ENCODE data around the gene PTPRM.

PTPRM gene

DNA sequence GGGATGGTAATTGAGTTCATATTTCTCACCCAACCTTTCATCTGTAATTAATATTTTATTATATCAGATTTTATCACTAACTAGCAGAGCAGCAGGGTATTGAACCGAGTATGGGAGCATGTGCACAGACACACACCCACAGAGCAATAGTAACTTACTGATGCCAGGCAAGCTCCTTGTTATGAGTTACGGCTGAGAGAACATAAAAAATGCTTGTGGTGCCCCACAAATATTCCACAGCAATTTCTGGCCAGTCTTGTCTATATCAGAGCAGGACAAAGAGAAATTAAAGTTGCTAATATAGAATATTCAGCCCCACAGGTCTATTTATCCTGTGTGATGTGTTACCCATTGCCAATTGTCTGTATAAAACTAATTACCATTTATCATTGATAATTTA is 540.3 kb downstream of the PTPRM start:
- no peak for DNase-seq (ENCODE audit: low read depth in 2 of 2)

GRCh38 chr18:8114480-8114879 is 547.4 kb downstream of the PTPRM start:
- DNase-seq (ENCODE audit: low read depth in 2 of 2): no peak

- no peak for DNase-seq (ENCODE audit: low read depth in 2 of 2)
Observed at GRCh38 chr18:8116341-8117005, 549.4 kb downstream of the PTPRM start.

DNA sequence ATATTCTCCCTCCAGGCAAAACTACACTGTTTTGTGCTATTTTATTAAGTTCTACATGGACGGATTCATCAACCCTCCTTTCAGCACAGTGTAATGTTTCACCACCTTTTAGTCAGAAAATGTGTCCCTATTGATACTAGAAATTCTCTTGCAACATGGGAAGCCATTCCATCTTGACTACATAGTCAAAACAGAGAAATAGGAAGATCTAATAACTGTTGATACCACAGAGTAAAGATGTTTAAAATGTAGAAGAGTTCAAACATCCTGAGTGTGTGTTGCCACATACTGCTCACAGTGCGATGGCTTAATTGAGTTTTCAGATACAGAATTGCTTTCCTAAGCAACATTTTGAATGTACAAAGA is 549.9 kb downstream of the PTPRM start:
- DNase-seq (ENCODE audit: low read depth in 2 of 2): no peak

GRCh38 chr18:8121101-8121500 is 554.0 kb downstream of the PTPRM start:
- DNase-seq (ENCODE audit: low read depth in 2 of 2): no peak

GRCh38 chr18:8121942-8122480 is 554.9 kb downstream of the PTPRM start:
- no peak for DNase-seq (ENCODE audit: low read depth in 2 of 2)

DNA sequence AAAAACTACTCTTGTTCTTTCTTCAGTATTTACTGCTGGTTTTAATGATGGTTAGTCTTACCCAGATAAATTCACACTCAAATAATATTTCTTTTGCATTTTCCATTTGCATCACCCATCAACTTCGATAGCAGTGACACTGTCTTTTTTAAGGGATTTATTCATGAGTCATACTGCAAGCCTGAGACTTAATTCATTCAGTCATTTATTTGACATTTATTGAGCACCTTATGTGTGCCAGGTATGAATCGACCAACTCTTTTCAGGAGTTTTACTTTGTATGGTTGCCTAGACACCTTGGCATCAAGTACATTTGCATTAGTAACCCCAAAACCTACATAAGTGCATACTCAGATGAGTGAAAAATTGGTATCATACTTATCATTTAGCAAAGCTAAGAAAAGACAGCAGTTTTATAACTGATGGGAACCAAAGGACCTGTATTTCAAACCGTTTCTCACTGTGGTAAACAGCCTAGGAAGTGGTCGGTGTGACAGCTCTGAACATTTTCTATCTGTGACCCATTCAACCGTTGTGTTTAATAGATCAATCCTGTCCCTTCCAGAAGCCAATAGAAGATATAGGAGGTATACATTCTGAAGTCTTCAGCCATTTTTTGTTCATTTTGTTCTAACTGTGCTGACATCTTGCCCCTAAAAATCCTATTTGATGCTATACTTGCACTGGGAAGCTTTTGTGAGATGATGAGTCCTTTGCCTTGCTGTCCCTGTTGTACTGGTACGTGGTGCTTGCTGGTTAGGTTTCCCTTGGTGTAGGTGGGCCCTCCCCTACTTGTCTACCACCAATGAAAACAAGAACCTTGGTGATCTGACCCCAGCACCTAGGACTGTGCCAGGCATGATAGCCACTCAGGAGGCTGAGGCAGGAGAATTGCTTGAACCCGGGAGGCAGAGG is 557.4 kb downstream of the PTPRM start:
- no peak for DNase-seq (ENCODE audit: low read depth in 2 of 2)

GRCh38 chr18:8130096-8130495 is 563.0 kb downstream of the PTPRM start:
- DNase-seq (ENCODE audit: low read depth in 2 of 2): no peak

DNA sequence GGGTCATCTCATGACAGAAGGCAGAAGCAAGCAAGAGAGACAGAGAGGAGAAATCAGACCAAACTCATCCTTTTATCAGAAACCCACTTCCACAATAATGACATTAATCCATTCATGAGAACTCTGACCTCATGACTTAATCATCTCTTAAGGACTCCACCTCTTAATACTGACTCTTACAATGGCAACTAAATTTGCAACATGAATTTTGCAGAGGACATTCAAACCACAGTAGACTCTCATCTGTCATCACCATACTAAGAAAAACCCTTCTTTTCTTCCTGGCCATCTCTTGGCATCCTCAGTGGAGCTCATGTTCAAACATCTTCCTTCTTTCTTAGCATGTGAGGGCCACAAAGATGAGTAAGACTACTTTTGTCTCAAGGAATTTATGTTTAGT is 565.9 kb downstream of the PTPRM start:
- DNase-seq (ENCODE audit: low read depth in 2 of 2): no peak

- DNase-seq (ENCODE audit: low read depth in 2 of 2): no peak
Observed at GRCh38 chr18:8133888-8134287, 566.8 kb downstream of the PTPRM start.

DNA sequence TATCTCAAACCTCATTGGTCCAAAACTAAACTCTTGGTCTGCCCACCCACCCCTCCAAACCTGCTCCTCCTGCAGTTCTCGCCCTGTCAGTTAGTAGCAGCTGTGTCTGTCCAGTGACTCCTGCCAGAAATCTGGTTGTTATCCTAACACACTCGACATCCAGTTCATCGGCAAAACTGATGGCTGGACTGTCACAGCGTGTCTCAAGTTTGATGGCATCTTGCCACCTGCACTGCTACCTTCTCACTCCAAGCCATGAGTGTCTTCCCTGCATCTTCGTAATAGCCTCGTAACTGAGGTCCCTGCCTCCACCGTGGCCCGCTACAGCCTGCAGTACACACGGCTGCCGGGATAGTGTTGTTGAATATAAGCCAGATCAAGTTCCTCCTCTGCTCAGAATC is 572.0 kb downstream of the PTPRM start:
- DNase-seq (ENCODE audit: low read depth in 2 of 2): no peak

- DNase-seq (ENCODE audit: low read depth in 2 of 2): no peak
Observed at GRCh38 chr18:8139891-8140406, 572.8 kb downstream of the PTPRM start.

- DNase-seq (ENCODE audit: low read depth in 2 of 2): no peak
Observed at GRCh38 chr18:8140841-8141501, 573.9 kb downstream of the PTPRM start.

DNA sequence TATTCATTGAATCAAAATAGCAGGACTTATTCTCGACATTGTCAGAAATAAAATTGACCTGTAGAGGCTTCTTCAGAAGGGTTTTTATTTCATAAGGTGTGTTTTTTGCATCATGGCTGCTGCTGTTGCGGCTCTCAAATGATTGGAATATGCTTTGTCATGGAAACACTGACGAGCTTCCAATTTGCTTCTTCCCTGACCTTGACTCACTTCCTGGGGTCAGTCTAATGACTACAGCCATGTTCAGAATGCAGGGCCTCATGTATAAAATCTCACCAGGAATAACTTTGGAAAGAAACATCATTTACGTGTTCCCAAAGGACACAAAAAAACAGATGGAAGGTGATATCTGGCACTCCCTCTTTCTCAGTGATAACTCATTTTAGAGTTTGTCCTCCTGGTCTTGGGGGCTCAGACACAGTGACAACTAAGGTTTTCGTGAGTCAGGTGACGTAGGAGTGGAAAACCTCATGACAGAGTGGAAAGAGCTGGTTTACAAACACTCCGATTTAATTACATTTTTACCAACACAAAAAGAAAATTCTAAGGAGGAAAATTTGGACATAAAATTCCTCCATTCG is 575.1 kb downstream of the PTPRM start:
- no peak for DNase-seq (ENCODE audit: low read depth in 2 of 2)

DNA sequence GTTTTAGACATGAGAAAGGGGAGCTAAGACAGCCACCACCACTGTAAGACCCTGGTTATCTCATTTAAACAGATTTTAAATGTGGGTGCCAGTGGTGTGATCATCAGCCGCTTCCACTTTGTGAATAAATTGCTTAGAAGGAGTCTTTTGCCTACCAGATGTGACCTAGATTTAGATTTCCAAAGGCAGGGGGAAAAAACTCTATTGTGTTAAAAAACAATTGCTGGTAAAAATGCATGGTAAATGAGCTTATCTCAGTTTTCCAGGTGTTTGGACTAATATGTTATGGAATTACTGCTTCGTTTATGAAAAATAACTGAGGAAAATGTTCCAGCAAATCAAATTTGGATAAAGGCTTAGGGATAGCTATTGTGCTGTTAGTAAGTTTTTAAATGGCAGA is 575.8 kb downstream of the PTPRM start:
- DNase-seq (ENCODE audit: low read depth in 2 of 2): no peak

DNA sequence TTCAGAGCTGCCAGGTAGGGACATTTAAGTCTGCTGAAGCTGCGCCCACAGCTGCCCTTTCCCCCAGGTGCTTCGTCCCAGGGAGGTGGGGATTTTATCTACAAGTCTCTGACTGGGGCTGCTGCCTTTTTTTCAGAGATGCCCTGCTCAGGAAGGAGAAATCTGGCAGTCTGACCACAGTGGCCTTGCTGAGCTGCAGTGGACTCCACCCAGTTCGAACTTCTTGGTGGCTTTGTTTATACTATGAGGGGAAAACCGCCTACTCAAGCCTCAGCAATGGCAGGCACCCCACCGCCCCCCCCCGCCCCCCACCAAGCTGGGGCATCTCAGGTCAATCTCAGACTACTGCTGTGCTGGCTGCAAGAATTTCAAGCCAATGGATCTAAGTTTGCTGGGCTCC is 584.1 kb downstream of the PTPRM start:
- DNase-seq (ENCODE audit: low read depth in 2 of 2): no peak

DNA sequence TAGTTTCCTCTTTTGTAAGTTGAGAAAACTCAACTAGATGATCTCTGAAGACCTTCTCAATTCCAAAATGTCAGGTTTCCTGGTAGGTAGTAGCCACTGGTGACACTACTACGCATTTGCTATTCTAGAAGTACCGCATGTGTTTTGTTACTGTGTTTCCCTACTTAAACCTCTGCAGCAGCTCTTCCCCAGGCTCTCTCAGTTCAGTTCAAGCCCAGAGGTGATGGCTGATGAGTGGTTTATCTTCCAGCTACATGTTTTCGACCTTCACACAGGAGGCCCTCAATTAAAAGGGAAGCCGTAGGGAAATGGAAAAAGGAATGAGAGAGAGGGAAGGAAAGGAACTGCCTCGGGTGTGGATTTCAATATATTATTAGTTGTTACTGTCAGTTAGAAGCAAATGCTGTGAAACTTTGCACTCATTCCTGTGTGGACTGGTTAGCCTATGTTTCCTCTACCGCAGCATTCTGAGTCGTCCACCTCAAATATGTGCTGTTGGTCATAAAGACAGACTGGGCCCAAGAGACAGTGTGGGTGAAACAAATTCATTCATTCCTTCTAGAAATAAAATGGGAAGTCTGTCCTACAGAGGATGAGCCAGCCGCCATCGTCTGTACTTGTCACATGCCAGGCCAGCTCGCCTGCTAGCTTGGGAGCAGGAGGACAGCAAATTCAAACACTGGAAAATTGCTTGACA is 586.9 kb downstream of the PTPRM start:
- DNase-seq (ENCODE audit: low read depth in 2 of 2): no peak

DNA sequence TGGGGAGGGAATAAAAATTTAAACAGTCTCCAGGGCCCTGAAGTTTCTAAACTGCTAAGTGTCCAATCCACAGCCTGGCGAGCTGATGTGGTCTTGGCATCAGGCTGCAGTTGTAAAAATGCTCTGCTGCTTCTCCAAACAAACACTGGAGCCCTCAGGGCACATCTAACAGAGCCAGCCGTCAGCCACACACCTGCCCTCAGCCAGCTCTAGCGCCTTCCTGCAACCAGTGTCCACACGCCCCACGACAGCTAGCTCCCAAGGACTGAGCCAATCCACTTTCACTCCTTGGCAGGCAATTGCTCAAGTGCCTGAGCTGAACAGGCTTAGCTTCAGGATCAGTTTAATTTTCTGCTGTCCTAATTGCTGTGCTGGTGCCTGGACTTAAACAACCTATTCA is 595.7 kb downstream of the PTPRM start:
- DNase-seq (ENCODE audit: low read depth in 2 of 2): no peak

DNA sequence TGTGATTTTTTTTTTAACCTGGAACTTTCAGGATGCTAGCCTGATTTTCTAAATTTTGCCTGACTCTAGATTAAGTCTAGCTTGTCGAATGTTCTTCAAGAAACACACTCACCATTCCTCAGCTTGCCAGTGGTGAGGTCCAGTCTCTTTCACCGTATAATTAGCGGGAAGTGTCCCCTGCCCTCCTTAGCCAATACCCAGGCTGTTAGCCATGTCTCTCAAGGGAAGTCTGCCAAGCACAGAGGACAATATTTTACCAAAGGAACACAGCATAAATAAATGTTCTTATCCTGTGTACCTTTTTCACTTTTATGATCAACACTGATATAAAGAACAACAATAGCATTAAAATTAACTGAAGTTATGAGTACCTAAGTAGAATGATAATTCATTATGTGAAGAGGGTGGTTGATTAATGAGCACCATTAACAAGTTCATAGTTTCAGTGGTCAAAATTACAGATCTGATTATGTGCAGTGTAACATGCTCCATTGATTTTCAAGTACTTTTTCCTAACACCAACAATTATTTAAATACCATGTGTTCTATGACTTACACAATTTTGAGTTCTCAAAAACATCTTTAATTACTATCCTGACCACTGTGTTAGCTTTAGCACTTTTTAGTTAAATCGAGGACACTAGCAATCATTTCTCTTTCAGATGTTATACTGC is 596.3 kb downstream of the PTPRM start:
- no peak for DNase-seq (ENCODE audit: low read depth in 2 of 2)

DNA sequence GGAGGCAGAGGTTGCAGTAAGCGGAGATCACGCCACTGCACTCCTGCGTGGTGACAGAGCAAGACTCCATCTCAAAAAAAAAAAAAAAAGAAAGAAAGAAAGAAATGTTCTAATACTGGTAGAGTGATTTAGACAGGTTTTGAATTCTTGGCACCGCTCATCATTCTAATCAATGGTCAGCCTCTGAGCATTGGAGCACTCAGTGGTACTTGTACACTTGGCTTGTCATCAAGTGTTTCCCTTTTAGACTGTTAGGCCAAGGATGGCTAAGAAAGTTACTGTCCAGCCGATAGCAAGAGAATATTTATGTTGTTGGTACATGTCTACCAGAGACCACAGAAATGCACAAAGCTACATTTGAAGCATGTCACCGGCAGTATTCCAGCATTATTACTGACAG is 598.0 kb downstream of the PTPRM start:
- DNase-seq (ENCODE audit: low read depth in 2 of 2): no peak

DNA sequence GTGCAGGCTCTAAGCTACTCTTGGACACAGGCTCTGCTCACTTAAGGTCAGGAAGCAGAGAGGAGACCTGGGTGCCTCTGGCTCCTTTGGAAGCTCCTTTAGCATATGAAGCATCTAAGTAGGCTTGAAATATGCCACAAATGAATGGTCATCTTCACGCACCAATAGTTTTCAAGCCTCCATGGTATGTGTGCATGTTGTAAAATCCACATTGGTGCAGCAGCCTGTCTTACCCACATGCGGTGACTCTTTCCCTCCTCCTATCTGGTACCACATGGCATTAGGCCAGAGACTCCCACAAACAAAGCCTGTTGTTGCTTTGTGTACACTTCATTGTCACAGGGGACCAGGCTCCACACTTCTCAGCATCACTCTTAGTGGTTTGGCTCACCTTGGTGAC is 599.9 kb downstream of the PTPRM start:
- no peak for DNase-seq (ENCODE audit: low read depth in 2 of 2)
